ENCODE results near the gene STEAP4. TPM values are rescaled to one million over a fixed set of nuclear protein-coding genes. Genes with fewer than 3 reads are reported as not detected.

The STEAP4 gene
- total RNA-seq, 1 donor from 2014 or later: not detected

- Mint-ChIP-seq H3K4me1 (no peaks in the 10 kb centered on the region), H3K27me3 (ENCODE audit: low read depth) (no peaks in the 10 kb centered on the region), H3K27ac (ENCODE audit: unreplicated experiment) (no peak overlapping the region), H3K9me3 (no peaks in the 10 kb centered on the region), H3K36me3 (ENCODE audit: low read depth) (no peaks in the 10 kb centered on the region), H3K4me3 (no peak overlapping the region)
- no peak for DNase-seq (ENCODE audit: low read depth, low spot score)
- TF ChIP-seq, protein P1, sequence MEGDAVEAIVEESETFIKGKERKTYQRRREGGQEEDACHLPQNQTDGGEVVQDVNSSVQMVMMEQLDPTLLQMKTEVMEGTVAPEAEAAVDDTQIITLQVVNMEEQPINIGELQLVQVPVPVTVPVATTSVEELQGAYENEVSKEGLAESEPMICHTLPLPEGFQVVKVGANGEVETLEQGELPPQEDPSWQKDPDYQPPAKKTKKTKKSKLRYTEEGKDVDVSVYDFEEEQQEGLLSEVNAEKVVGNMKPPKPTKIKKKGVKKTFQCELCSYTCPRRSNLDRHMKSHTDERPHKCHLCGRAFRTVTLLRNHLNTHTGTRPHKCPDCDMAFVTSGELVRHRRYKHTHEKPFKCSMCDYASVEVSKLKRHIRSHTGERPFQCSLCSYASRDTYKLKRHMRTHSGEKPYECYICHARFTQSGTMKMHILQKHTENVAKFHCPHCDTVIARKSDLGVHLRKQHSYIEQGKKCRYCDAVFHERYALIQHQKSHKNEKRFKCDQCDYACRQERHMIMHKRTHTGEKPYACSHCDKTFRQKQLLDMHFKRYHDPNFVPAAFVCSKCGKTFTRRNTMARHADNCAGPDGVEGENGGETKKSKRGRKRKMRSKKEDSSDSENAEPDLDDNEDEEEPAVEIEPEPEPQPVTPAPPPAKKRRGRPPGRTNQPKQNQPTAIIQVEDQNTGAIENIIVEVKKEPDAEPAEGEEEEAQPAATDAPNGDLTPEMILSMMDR (conservative IDR thresholded peaks at IDR 0.05): no peak
Measured at GRCh38 chr7:88289564-88290025, 17.1 kb downstream of the STEAP4 start.

GRCh38 chr7:88281749-88282148, 24.9 kb downstream of the STEAP4 start:
- H3K36me3 Mint-ChIP-seq (ENCODE audit: low read depth): no peaks in the 10 kb centered on the region
- H3K27me3 Mint-ChIP-seq (ENCODE audit: low read depth): no peaks in the 10 kb centered on the region
- no peak overlapping the region for H3K4me3 Mint-ChIP-seq
- TF ChIP-seq, protein P1 (conservative IDR thresholded peaks at IDR 0.05): no peak
- H3K9me3 Mint-ChIP-seq: no peaks in the 10 kb centered on the region
- no peak overlapping the region for H3K27ac Mint-ChIP-seq (ENCODE audit: unreplicated experiment)
- H3K4me1 Mint-ChIP-seq: no peaks in the 10 kb centered on the region
- no peak for DNase-seq (ENCODE audit: low read depth, low spot score)

- no peaks in the 10 kb centered on the region for H3K27me3 Mint-ChIP-seq (ENCODE audit: low read depth)
- no peaks in the 10 kb centered on the region for H3K36me3 Mint-ChIP-seq (ENCODE audit: low read depth)
- no peak overlapping the region for H3K27ac Mint-ChIP-seq (ENCODE audit: unreplicated experiment)
- H3K9me3 Mint-ChIP-seq: no peaks in the 10 kb centered on the region
- no peak overlapping the region for H3K4me3 Mint-ChIP-seq
- TF ChIP-seq, protein P1 (conservative IDR thresholded peaks at IDR 0.05): no peak
- no peak for DNase-seq (ENCODE audit: low read depth, low spot score)
- H3K4me1 Mint-ChIP-seq: no peaks in the 10 kb centered on the region
Measured at GRCh38 chr7:88280801-88281200, 25.9 kb downstream of the STEAP4 start.

GRCh38 chr7:88279323-88279722, 27.4 kb downstream of the STEAP4 start:
- H3K9me3 Mint-ChIP-seq: no peaks in the 10 kb centered on the region
- H3K27ac Mint-ChIP-seq (ENCODE audit: unreplicated experiment): no peak overlapping the region

GRCh38 chr7:88278881-88279280, 27.8 kb downstream of the STEAP4 start:
- Mint-ChIP-seq H3K4me3 (no peak overlapping the region), H3K27ac (ENCODE audit: unreplicated experiment) (no peak overlapping the region), H3K4me1 (no peaks in the 10 kb centered on the region), H3K9me3 (no peaks in the 10 kb centered on the region), H3K27me3 (ENCODE audit: low read depth) (no peaks in the 10 kb centered on the region), H3K36me3 (ENCODE audit: low read depth) (no peaks in the 10 kb centered on the region)
- DNase-seq (ENCODE audit: low read depth, low spot score): no peak
- TF ChIP-seq, protein P1 (conservative IDR thresholded peaks at IDR 0.05): no peak

More at GRCh38 chr7:88279323-88279722, 27.4 kb downstream of the STEAP4 start:
- Mint-ChIP-seq H3K27me3 (ENCODE audit: low read depth) (no peaks in the 10 kb centered on the region), H3K4me1 (no peaks in the 10 kb centered on the region), H3K4me3 (no peak overlapping the region), H3K36me3 (ENCODE audit: low read depth) (no peaks in the 10 kb centered on the region)
- no peak for DNase-seq (ENCODE audit: low read depth, low spot score)
- TF ChIP-seq, protein P1 (conservative IDR thresholded peaks at IDR 0.05): no peak
